KMS-11 (cell line): Measurements from ENCODE around the gene TMEFF1.

Experiments
- H2AFZ ChIP-seq: fragments of 200-600 bp; sonication (generic); 2 replicates; pipeline ENCODE4 v1.6.1; 2016; ENCODE audit warnings: antibody characterized with exemption, mixed run types, low read depth
- H3K27ac ChIP-seq: fragments of 200-600 bp; sonication (generic); 2 replicates; pipeline ENCODE4 v1.6.1; 2016; ENCODE audit warnings: mild to moderate bottlenecking, mixed run types
- H3K27me3 ChIP-seq: fragments of 200-600 bp; sonication (generic); 2 replicates; pipeline ENCODE4 v1.6.1; 2017; ENCODE audit warnings: mild to moderate bottlenecking, low read depth, mixed run types, moderate library complexity; ENCODE audit not compliant: insufficient read depth
- H3K36me3 ChIP-seq: fragments of 200-600 bp; sonication (generic); 2 replicates; pipeline ENCODE4 v1.6.1; 2017; ENCODE audit warnings: mild to moderate bottlenecking, mixed run types; ENCODE audit not compliant: insufficient read depth
- H3K4me1 ChIP-seq: fragments of 200-600 bp; sonication (generic); 2 replicates; pipeline ENCODE4 v1.6.1; 2016; ENCODE audit warnings: mild to moderate bottlenecking, low read depth, mixed run types; ENCODE audit not compliant: poor library complexity, severe bottlenecking
- H3K4me2 ChIP-seq: fragments of 200-600 bp; sonication (generic); 2 replicates; pipeline ENCODE4 v1.7.0; 2016; ENCODE audit warnings: mild to moderate bottlenecking, mixed run types
- H3K4me3 ChIP-seq: fragments of 200-600 bp; sonication (generic); IDR thresholded peaks from 2 replicates; pipeline ENCODE4 v1.6.1; 2017; ENCODE audit warnings: low read depth, low read length, mixed read lengths; ENCODE audit not compliant: insufficient read depth
- H3K79me2 ChIP-seq: fragments of 200-600 bp; sonication (generic); 2 replicates; pipeline ENCODE4 v1.6.1; 2016; ENCODE audit warnings: low read depth, mixed run types; ENCODE audit not compliant: insufficient read depth
- H3K9ac ChIP-seq: fragments of 200-600 bp; sonication (generic); 2 replicates; pipeline ENCODE4 v1.6.1; 2016; ENCODE audit warnings: mild to moderate bottlenecking, mixed run types
- H4K20me1 ChIP-seq: fragments of 200-600 bp; sonication (generic); 2 replicates; pipeline ENCODE4 v1.6.1; 2016; ENCODE audit warnings: mild to moderate bottlenecking, mixed run types; ENCODE audit not compliant: insufficient read depth
- CTCF ChIP-seq: fragments of 200-600 bp; sonication (generic); conservative IDR thresholded peaks from 2 replicates; pipeline ENCODE4 v1.6.1; 2017; ENCODE audit warnings: low read depth, mild to moderate bottlenecking, antibody characterized with exemption, low read length, moderate library complexity, mixed read lengths

Gene TMEFF1

GRCh38 chr9:100472788-100473275 lies at the start of gene TMEFF1:
Gene TMEFF1 (plus strand): TSS chr9:100473149. CDS start chr9:100473545, 396 bp downstream.
- peak within 1 kb of the TSS; percentile 45; the same call in 1 of the 2 replicates for H3K9ac ChIP-seq
- TF ChIP-seq CTCF: 0 out of 2 replicates have a peak, but pooled peaks have one; percentile 14
- H3K36me3 ChIP-seq: no peaks in the 10 kb centered on the region
- H3K4me1 ChIP-seq: peaks cover 6% of the 10 kb centered on the region
- peak within 1 kb of the TSS; percentile 94 for H2AFZ ChIP-seq
- no peaks in the 10 kb centered on the region for H3K27me3 ChIP-seq
- H3K79me2 ChIP-seq: no peaks in the 10 kb centered on the region; the same call in 1 of the 2 replicates
- H3K4me2 ChIP-seq: peak within 1 kb of the TSS; percentile 73
- no peak within 1 kb of the TSS for H3K4me3 ChIP-seq
- H4K20me1 ChIP-seq: no peaks in the 10 kb centered on the region
- H3K27ac ChIP-seq: no peak within 1 kb of the TSS

GRCh38 chr9:100425758-100426157 lies 47.2 kb upstream of the TMEFF1 start:
- Histone ChIP-seq H3K4me3 (no peak overlapping the region), H4K20me1 (no peaks in the 10 kb centered on the region), H3K4me2 (peak overlapping the region; percentile 75; the same call in 1 of the 2 replicates), H3K27ac (peak overlapping the region; percentile 94; the same call in 1 of the 2 replicates), H3K27me3 (no peaks in the 10 kb centered on the region), H3K4me1 (peaks cover 15% of the 10 kb centered on the region), H3K79me2 (peaks cover 9% of the 10 kb centered on the region; the same call in 1 of the 2 replicates), H2AFZ (peak overlapping the region; percentile 88; the same call in 1 of the 2 replicates), H3K36me3 (no peaks in the 10 kb centered on the region), H3K9ac (no peak overlapping the region)
- no peak for TF ChIP-seq CTCF

GRCh38 chr9:100426189-100426529 lies 46.8 kb upstream of the TMEFF1 start:
- TF ChIP-seq CTCF: no peak
- peak overlapping the region; percentile 94 for H3K27ac ChIP-seq

GRCh38 chr9:100426530-100427365 lies 46.2 kb upstream of the TMEFF1 start, which contains the start of gene MSANTD3:
Gene MSANTD3 (plus strand): TSS chr9:100427143. CDS start chr9:100441939, 14,796 bp downstream.
- Histone ChIP-seq H3K4me2 (peak within 1 kb of the TSS; percentile 80), H3K27me3 (no peaks in the 10 kb centered on the region), H3K4me1 (peaks cover 15% of the 10 kb centered on the region), H3K9ac (peak within 1 kb of the TSS; percentile 89), H4K20me1 (no peaks in the 10 kb centered on the region), H3K36me3 (no peaks in the 10 kb centered on the region), H3K27ac (peak within 1 kb of the TSS; percentile 94), H3K79me2 (peaks cover 9% of the 10 kb centered on the region; the same call in 1 of the 2 replicates), H3K4me3 (no peak within 1 kb of the TSS), H2AFZ (peak within 1 kb of the TSS; percentile 88)
- no peak for TF ChIP-seq CTCF

More at GRCh38 chr9:100426189-100426529, 46.8 kb upstream of the TMEFF1 start:
- Histone ChIP-seq H2AFZ (peak overlapping the region; percentile 88), H3K9ac (peak overlapping the region; percentile 89), H3K79me2 (peaks cover 9% of the 10 kb centered on the region; the same call in 1 of the 2 replicates), H3K4me3 (no peak overlapping the region), H3K36me3 (no peaks in the 10 kb centered on the region), H3K27me3 (no peaks in the 10 kb centered on the region), H3K4me2 (peak overlapping the region; percentile 75), H3K4me1 (peaks cover 15% of the 10 kb centered on the region), H4K20me1 (no peaks in the 10 kb centered on the region)
